ENCODE data around the gene ANGPTL8. TPM values are rescaled to one million over a fixed set of nuclear protein-coding genes. Genes with fewer than 3 reads are reported as not detected.

Gene ANGPTL8
- not detected in 5 replicates for total RNA-seq (2022; extraction: Qiagen RNA extraction)

GRCh38 chr19:11239377-11240000 is at the start of gene ANGPTL8:
TSS of gene ANGPTL8 (plus strand) at chr19:11239619. CDS start at chr19:11239638, 19 bp downstream.

GRCh38 chr19:11197291-11198174 is 41.9 kb upstream of the ANGPTL8 start, which contains the start of gene KANK2:
TSS of gene KANK2 (minus strand) at chr19:11197545. CDS start at chr19:11194511, 3,034 bp downstream.

GRCh38 chr19:11261971-11262839 is 22.8 kb downstream of the ANGPTL8 start, which contains the start of gene DOCK6:
TSS of gene DOCK6 (minus strand) at chr19:11262524. CDS start at chr19:11262440, 84 bp downstream.

Other genes starting within 250 kb of the ANGPTL8 start
- gene LDLR, start 150.2 kb upstream of the ANGPTL8 start, total RNA-seq (2022; extraction: Qiagen RNA extraction) = 24.0 to 29.8 TPM (median 26.6 TPM) in 5 replicates
- gene SPC24, start 83.8 kb upstream of the ANGPTL8 start, total RNA-seq (2022; extraction: Qiagen RNA extraction) = 11.2 to 17.3 TPM (median 15.3 TPM) in 5 replicates
- 27.9 to 45.0 TPM (median 41.2 TPM) in 5 replicates for gene KANK2, start 42.1 kb upstream of the ANGPTL8 start, total RNA-seq (2022; extraction: Qiagen RNA extraction)
- gene DOCK6, start 22.9 kb downstream of the ANGPTL8 start, total RNA-seq (2022; extraction: Qiagen RNA extraction) = 7.6 to 10.7 TPM (median 8.8 TPM) in 5 replicates
- not detected in 5 replicates for gene TSPAN16, start 56.5 kb downstream of the ANGPTL8 start, total RNA-seq (2022; extraction: Qiagen RNA extraction)
- gene RAB3D, start 100.0 kb downstream of the ANGPTL8 start, total RNA-seq (2022; extraction: Qiagen RNA extraction) = 2.7 to 3.9 TPM (median 3.1 TPM) in 5 replicates
- gene TMEM205, start 106.6 kb downstream of the ANGPTL8 start, total RNA-seq (2022; extraction: Qiagen RNA extraction) = 97.0 to 136 TPM (median 116 TPM) in 5 replicates
- 4.4 to 5.8 TPM (median 4.9 TPM) in 5 replicates for gene CCDC159, start 106.9 kb downstream of the ANGPTL8 start, total RNA-seq (2022; extraction: Qiagen RNA extraction)
- gene PLPPR2, start 115.8 kb downstream of the ANGPTL8 start, total RNA-seq (2022; extraction: Qiagen RNA extraction) = 8.5 to 10.8 TPM (median 10.6 TPM) in 5 replicates
- gene SWSAP1, start 135.0 kb downstream of the ANGPTL8 start, total RNA-seq (2022; extraction: Qiagen RNA extraction) = 1.6 to 2.4 TPM (median 2.1 TPM) in 5 replicates
- gene EPOR, start 144.7 kb downstream of the ANGPTL8 start, total RNA-seq (2022; extraction: Qiagen RNA extraction) = 4.4 to 6.1 TPM (median 5.3 TPM) in 5 replicates
- gene RGL3, start 179.7 kb downstream of the ANGPTL8 start, total RNA-seq (2022; extraction: Qiagen RNA extraction) = 1.4 to 2.8 TPM (median 1.9 TPM) in 5 replicates
- gene ODAD3, start 195.5 kb downstream of the ANGPTL8 start, total RNA-seq (2022; extraction: Qiagen RNA extraction) = 1.1 to 1.5 TPM (median 1.3 TPM) in 5 replicates
- gene PRKCSH, start 196.0 kb downstream of the ANGPTL8 start, total RNA-seq (2022; extraction: Qiagen RNA extraction) = 255 to 281 TPM (median 265 TPM) in 5 replicates
- 0.02 to 0.10 TPM (median 0.05 TPM) in 5 replicates for gene ELAVL3, start 241.4 kb downstream of the ANGPTL8 start, total RNA-seq (2022; extraction: Qiagen RNA extraction)